ENCODE data around the gene ZNF268.

DNA sequence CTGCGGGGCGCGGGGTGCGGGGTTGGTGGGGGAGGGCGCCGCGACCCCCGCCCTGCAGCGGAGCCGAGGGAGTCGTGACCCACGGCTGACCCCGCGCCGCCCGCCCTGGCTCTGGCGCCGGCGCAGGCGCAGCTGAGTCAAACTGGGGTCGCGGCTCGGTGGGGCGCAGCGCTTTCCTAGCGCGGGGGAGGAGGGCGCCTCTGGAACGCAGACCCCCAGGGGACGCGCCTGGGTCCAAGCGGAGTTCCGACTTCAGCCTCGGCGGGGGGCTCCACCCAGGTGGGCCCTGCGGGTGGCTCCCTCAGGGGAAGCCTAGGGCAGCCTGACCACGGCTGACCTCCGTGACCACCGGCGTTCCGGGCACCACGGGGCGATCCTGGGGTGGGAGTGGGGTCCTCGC, 54.8 kb downstream of the ZNF268 start:
- TF ChIP-seq, protein P1, sequence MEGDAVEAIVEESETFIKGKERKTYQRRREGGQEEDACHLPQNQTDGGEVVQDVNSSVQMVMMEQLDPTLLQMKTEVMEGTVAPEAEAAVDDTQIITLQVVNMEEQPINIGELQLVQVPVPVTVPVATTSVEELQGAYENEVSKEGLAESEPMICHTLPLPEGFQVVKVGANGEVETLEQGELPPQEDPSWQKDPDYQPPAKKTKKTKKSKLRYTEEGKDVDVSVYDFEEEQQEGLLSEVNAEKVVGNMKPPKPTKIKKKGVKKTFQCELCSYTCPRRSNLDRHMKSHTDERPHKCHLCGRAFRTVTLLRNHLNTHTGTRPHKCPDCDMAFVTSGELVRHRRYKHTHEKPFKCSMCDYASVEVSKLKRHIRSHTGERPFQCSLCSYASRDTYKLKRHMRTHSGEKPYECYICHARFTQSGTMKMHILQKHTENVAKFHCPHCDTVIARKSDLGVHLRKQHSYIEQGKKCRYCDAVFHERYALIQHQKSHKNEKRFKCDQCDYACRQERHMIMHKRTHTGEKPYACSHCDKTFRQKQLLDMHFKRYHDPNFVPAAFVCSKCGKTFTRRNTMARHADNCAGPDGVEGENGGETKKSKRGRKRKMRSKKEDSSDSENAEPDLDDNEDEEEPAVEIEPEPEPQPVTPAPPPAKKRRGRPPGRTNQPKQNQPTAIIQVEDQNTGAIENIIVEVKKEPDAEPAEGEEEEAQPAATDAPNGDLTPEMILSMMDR (IDR thresholded peaks at IDR 0.05; ENCODE audit: borderline replicate concordance, extremely low read depth, low read length, poor library complexity, severe bottlenecking), result no peak
- no peak for TF ChIP-seq EZH2 (IDR thresholded peaks at IDR 0.05; ENCODE audit: borderline replicate concordance, low read depth, low read length, severe bottlenecking)

All from DND-41 (cell line).